ENCODE data around the gene YY1.

DNA sequence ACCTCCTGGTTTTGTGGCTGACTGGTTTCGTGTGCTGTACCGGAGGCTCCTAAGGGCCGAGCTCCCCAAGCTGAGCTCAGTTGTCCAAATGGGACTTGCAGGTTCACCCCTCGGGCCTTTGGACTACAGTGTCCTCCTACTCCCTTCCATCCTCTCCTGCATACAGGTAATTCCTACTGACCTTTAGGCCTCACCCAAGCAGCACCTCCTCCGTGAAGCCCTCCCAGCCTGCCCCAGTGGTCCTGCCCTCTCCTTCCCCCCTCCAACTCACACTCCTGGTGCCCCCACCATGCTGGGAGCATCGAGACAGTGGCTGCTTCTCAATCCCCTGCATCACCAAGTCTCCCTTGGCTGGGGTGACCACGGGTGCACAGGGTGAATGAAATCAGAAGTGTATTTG lies 27.1 kb upstream of the YY1 start:
- TF ChIP-seq, protein P1, sequence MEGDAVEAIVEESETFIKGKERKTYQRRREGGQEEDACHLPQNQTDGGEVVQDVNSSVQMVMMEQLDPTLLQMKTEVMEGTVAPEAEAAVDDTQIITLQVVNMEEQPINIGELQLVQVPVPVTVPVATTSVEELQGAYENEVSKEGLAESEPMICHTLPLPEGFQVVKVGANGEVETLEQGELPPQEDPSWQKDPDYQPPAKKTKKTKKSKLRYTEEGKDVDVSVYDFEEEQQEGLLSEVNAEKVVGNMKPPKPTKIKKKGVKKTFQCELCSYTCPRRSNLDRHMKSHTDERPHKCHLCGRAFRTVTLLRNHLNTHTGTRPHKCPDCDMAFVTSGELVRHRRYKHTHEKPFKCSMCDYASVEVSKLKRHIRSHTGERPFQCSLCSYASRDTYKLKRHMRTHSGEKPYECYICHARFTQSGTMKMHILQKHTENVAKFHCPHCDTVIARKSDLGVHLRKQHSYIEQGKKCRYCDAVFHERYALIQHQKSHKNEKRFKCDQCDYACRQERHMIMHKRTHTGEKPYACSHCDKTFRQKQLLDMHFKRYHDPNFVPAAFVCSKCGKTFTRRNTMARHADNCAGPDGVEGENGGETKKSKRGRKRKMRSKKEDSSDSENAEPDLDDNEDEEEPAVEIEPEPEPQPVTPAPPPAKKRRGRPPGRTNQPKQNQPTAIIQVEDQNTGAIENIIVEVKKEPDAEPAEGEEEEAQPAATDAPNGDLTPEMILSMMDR (IDR thresholded peaks at IDR 0.05; ENCODE audit: poor library complexity): no peak
- no peak for TF ChIP-seq EZH2phosphoT487 (IDR thresholded peaks at IDR 0.05; ENCODE audit: low read depth, severe bottlenecking, unreplicated experiment)
